ENCODE data around the gene GPR137B. TPM values are rescaled to one million over a fixed set of nuclear protein-coding genes. Genes with fewer than 3 reads are reported as not detected.

Gene GPR137B
- total RNA-seq, 2 donors from 2014 or later: 5.1 to 10.1 TPM

DNA sequence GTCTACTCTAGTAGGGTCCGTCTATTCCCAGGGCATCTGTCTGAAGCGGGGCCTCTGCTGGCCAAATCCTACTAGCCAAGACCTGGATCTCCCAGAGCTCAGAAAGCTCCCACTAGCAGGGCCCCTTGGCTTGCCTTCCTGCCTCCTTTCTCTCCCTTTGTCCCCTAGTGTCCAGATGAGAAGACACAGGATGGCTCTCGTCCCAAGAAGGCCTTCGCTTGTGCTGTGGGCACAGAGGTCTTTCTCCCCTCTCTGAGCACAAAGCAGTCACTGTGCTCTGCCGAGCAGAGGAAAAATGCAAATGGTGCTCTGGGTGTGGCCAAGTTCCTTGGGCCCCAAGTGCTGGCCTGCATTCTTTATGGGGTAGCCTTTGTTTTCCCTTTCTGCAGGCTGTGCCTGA is 13.0 kb upstream of the GPR137B start:
- no peak overlapping the region for H3K27ac Mint-ChIP-seq

DNA sequence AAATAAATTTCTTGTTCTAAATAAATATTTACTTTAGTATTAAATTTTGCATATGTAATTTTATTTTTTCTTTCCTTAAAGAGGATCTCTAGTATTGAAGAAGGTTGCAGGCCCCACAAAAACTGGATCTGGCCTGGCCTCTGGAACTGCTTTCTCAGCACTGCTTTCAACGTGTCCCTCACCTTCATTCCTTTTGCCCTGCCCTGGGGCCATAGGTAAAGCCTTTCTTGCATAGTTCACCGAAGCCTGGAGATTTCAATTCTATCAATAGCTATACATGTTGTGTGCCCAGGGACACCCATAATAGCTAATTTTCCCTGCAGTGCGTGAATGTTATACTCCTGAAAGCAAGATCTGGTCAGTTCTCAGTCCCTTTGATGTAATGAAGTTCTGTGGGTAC is 12.0 kb upstream of the GPR137B start:
- H3K4me1 Mint-ChIP-seq: no peaks in the 10 kb centered on the region
- no peak for ATAC-seq (replicated peaks)
- peaks cover 19% of the 10 kb centered on the region for H3K27me3 Mint-ChIP-seq
- H3K4me3 Mint-ChIP-seq: no peak overlapping the region
- no peaks in the 10 kb centered on the region for H3K36me3 Mint-ChIP-seq (ENCODE audit: low read depth)
- no peak overlapping the region for H3K27ac Mint-ChIP-seq
- H3K9me3 Mint-ChIP-seq: no peaks in the 10 kb centered on the region

More for the DNA sequence above, 13.0 kb upstream of the GPR137B start:
- H3K9me3 Mint-ChIP-seq: no peaks in the 10 kb centered on the region
- H3K4me3 Mint-ChIP-seq: no peak overlapping the region
- H3K4me1 Mint-ChIP-seq: no peaks in the 10 kb centered on the region
- H3K36me3 Mint-ChIP-seq (ENCODE audit: low read depth): no peaks in the 10 kb centered on the region
- H3K27me3 Mint-ChIP-seq: peaks cover 12% of the 10 kb centered on the region
- ATAC-seq (replicated peaks): no peak

DNA sequence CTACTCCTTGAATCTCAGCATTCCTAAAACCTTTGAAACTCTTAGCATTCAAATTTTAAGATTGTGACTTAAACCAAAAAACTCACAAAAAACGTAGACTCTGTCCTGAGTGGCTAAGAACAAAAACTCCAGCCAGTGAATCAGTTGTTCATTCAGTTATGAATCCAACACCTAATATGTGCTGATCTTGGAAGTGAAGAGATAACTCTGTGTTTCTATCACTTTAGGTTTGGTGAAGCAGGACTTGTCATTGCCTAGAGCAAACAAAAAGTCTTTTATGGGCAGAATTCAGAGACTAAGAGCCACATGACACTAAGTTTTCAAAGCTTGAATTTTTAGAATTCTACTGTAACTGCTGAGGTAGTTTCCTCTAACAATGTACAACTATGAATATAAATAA is 10.4 kb upstream of the GPR137B start:
- ATAC-seq (replicated peaks): no peak
- H3K4me1 Mint-ChIP-seq: no peaks in the 10 kb centered on the region
- H3K27me3 Mint-ChIP-seq: peaks cover 19% of the 10 kb centered on the region
- no peaks in the 10 kb centered on the region for H3K9me3 Mint-ChIP-seq
- H3K27ac Mint-ChIP-seq: no peak overlapping the region
- no peaks in the 10 kb centered on the region for H3K36me3 Mint-ChIP-seq (ENCODE audit: low read depth)
- H3K4me3 Mint-ChIP-seq: no peak overlapping the region

DNA sequence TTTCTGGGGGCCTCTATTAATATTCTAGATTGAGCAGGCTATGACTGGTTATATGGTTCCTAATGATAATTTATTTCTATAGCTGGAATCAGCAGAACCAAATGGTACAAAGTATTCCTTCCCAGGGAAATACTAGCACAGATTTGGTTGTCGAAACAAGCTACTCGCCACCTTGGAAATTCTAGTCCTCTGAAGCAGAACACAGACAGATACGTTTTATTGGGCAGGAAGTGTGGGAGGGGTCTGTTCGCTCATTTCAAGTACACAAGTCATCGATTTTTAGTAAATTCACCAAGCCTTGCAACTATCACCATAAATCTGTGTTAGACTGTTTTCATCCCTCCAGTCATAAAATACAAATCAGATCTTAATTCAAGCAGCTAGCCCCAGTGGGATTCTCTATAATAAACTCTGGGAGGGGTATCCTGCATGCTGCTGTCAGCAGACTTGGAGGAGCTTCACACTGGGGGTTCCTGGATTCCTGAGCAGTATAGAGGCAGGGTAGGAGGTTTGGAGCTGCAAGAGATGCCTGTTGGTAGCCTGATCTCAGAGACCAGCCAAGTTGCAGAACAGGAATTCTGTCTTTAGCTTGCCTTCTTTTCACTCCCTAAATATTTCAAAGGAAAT is 9.8 kb upstream of the GPR137B start:
- H3K27me3 Mint-ChIP-seq: peaks cover 24% of the 10 kb centered on the region
- H3K36me3 Mint-ChIP-seq (ENCODE audit: low read depth): no peaks in the 10 kb centered on the region
- H3K4me3 Mint-ChIP-seq: no peak overlapping the region
- H3K4me1 Mint-ChIP-seq: no peaks in the 10 kb centered on the region
- H3K9me3 Mint-ChIP-seq: no peaks in the 10 kb centered on the region
- H3K27ac Mint-ChIP-seq: no peak overlapping the region
- ATAC-seq (replicated peaks): no peak

- Mint-ChIP-seq H3K27me3 (peaks cover 24% of the 10 kb centered on the region), H3K9me3 (no peaks in the 10 kb centered on the region), H3K4me3 (no peak overlapping the region), H3K4me1 (no peaks in the 10 kb centered on the region), H3K27ac (no peak overlapping the region), H3K36me3 (ENCODE audit: low read depth) (no peaks in the 10 kb centered on the region)
- ATAC-seq (replicated peaks): no peak
Observed at GRCh38 chr1:236133339-236133738, 9.0 kb upstream of the GPR137B start.

GRCh38 chr1:236133802-236134201 is 8.5 kb upstream of the GPR137B start:
- H3K4me1 Mint-ChIP-seq: no peaks in the 10 kb centered on the region
- ATAC-seq (replicated peaks): no peak
- H3K9me3 Mint-ChIP-seq: no peaks in the 10 kb centered on the region
- no peak overlapping the region for H3K4me3 Mint-ChIP-seq
- no peak overlapping the region for H3K27ac Mint-ChIP-seq
- peaks cover 26% of the 10 kb centered on the region for H3K27me3 Mint-ChIP-seq
- H3K36me3 Mint-ChIP-seq (ENCODE audit: low read depth): no peaks in the 10 kb centered on the region

GRCh38 chr1:236137285-236137852 is 5.0 kb upstream of the GPR137B start:
- Mint-ChIP-seq H3K4me3 (no peak overlapping the region), H3K4me1 (no peaks in the 10 kb centered on the region), H3K27me3 (peaks cover 40% of the 10 kb centered on the region), H3K9me3 (no peaks in the 10 kb centered on the region), H3K27ac (no peak overlapping the region), H3K36me3 (ENCODE audit: low read depth) (peaks cover 4% of the 10 kb centered on the region)
- no peak for ATAC-seq (replicated peaks)

- no peaks in the 10 kb centered on the region for H3K9me3 Mint-ChIP-seq
- no peak overlapping the region for H3K27ac Mint-ChIP-seq
- peaks cover 16% of the 10 kb centered on the region for H3K36me3 Mint-ChIP-seq (ENCODE audit: low read depth)
- no peak overlapping the region for H3K4me3 Mint-ChIP-seq
- no peak for ATAC-seq (replicated peaks)
- H3K27me3 Mint-ChIP-seq: peaks cover 33% of the 10 kb centered on the region
- H3K4me1 Mint-ChIP-seq: peaks cover 13% of the 10 kb centered on the region
Observed at GRCh38 chr1:236139495-236139894, 2.8 kb upstream of the GPR137B start.

DNA sequence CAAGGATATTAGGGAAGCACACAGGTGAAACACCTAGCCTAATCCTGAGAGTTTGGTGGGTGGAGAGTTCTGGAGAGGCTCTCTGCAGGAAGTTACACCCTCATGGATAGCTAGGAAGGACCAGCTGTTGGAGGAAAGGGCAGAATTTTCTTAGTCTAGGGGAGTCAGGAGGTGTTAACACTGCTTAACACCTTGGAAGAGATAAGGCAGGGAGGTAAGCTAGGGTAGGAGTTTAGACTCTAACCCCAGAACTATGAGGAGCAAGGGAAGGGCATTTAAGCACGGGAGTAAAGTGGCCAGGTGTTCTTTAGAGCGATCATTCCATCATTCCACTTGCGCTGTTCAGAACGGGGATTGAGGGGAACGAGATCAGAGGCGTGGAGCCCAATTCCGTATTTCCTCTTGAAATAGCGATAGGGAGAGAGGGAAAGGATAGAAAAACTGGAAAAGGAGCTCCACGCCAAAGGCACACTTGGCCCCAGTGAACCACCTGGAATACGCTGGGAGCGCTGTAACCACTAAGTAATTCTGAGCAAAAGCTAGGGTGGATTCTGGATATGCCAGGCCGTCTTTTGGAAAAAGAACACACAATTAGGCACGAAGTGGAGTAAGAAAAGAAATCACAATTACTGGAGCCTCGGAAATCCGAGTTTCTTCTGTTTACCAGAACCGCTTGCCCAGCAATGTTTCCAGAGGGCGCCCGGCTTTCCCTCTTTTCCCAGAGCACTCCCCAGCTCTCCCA is 1.5 kb upstream of the GPR137B start:
- H3K27ac Mint-ChIP-seq: peak overlapping the region; percentile 85
- H3K9me3 Mint-ChIP-seq: no peaks in the 10 kb centered on the region
- H3K27me3 Mint-ChIP-seq: peaks cover 25% of the 10 kb centered on the region
- no peak for ATAC-seq (replicated peaks)
- H3K4me1 Mint-ChIP-seq: peaks cover 18% of the 10 kb centered on the region
- peaks cover 16% of the 10 kb centered on the region for H3K36me3 Mint-ChIP-seq (ENCODE audit: low read depth)
- H3K4me3 Mint-ChIP-seq: peak overlapping the region; percentile 80

GRCh38 chr1:236141447-236142252 is 689 bp upstream of the GPR137B start:
- H3K4me3 Mint-ChIP-seq: peak overlapping the region; percentile 80
- peaks cover 25% of the 10 kb centered on the region for H3K27me3 Mint-ChIP-seq
- H3K9me3 Mint-ChIP-seq: no peaks in the 10 kb centered on the region
- H3K27ac Mint-ChIP-seq: peak overlapping the region; percentile 85
- ATAC-seq (replicated peaks): no peak
- peaks cover 18% of the 10 kb centered on the region for H3K4me1 Mint-ChIP-seq
- peaks cover 16% of the 10 kb centered on the region for H3K36me3 Mint-ChIP-seq (ENCODE audit: low read depth)

GRCh38 chr1:236143104-236143948 is 987 bp downstream of the GPR137B start:
- peaks cover 18% of the 10 kb centered on the region for H3K4me1 Mint-ChIP-seq
- H3K4me3 Mint-ChIP-seq: peak overlapping the region; percentile 92
- ATAC-seq (replicated peaks): peak; percentile 80
- peaks cover 20% of the 10 kb centered on the region for H3K27me3 Mint-ChIP-seq
- no peaks in the 10 kb centered on the region for H3K9me3 Mint-ChIP-seq
- H3K36me3 Mint-ChIP-seq (ENCODE audit: low read depth): peaks cover 16% of the 10 kb centered on the region
- H3K27ac Mint-ChIP-seq: peak overlapping the region; percentile 92

DNA sequence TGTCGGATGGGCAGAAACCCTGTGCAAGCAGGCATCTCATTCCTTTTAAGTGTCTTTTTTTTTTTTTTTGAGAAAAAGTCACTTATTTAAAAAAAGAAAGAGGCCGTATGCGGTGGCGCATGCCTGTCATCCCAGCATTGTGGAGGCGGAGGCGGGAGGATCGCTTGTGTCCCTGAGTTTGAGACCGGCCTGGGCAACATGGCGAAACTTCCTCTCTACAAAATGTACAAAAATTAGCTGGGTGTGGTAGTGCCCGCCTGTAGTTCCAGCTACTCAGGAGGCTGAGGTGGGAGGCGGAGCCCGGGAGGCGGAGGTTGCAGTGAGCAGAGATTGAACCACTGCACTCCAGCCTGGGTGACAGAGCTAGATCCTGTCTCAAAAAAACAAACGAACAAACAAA is 1.7 kb downstream of the GPR137B start:
- Mint-ChIP-seq H3K4me3 (peak overlapping the region; percentile 92), H3K36me3 (ENCODE audit: low read depth) (peaks cover 16% of the 10 kb centered on the region), H3K27me3 (peaks cover 16% of the 10 kb centered on the region), H3K27ac (no peak overlapping the region), H3K4me1 (peaks cover 18% of the 10 kb centered on the region), H3K9me3 (no peaks in the 10 kb centered on the region)
- no peak for ATAC-seq (replicated peaks)

DNA sequence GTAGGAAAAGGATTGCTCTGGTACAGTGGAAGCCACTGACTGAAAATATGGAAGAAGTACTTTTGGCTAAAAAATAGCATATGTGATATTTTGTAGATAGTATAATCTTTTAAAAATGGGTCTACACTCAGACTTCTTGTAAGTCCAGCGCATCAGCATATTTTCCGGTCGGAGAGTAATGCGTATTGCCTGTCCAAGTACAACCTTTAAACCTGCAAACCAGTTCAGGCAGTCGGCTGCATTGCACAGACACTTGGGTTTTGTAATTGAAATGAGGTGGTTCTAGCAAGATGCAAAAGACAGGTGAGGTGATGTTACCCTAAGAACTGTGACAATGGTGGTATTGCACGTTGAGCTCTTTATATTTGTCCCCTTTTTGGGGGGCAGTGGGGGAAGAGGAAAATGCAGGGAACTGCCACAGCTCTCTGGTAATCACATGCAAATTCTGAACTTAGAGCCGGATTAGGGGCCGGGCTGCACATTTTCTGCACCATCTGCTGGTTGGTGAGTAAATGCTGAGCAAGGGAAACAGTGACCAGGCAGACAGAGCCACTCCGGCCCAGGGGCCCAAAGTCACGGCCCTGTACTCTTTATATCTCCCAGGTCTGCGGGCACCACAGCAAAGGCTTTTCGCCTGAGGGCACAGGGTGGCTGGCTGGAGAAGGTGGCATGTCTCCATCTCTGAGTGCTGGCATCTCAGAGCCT is 2.3 kb downstream of the GPR137B start:
- Mint-ChIP-seq H3K27me3 (peaks cover 16% of the 10 kb centered on the region), H3K4me3 (peak overlapping the region; percentile 92), H3K27ac (no peak overlapping the region), H3K36me3 (ENCODE audit: low read depth) (peaks cover 16% of the 10 kb centered on the region), H3K4me1 (peaks cover 18% of the 10 kb centered on the region), H3K9me3 (no peaks in the 10 kb centered on the region)
- ATAC-seq (replicated peaks): no peak
